HG03103 (cell line): ENCODE measurements around the gene ATP6V1C2.

Experiments used
- ATAC-seq: cut with Tn5 transposase; IDR thresholded peaks from one replicate; pipeline ENCODE4 v1.9.1; 2021; ENCODE audit warnings: low read depth; ENCODE audit not compliant: unreplicated experiment

ATP6V1C2 gene

GRCh38 chr2:10830641-10831399 lies 109.4 kb downstream of the ATP6V1C2 start:
- no peak for ATAC-seq

- no peak for ATAC-seq
Measured at GRCh38 chr2:10831400-10831985, 110.1 kb downstream of the ATP6V1C2 start.

- ATAC-seq = peak; percentile 76
Measured at GRCh38 chr2:10832203-10832936, 110.9 kb downstream of the ATP6V1C2 start.

GRCh38 chr2:10833021-10833420 lies 111.6 kb downstream of the ATP6V1C2 start:
- ATAC-seq = no peak

- ATAC-seq = no peak
Measured at GRCh38 chr2:10834068-10834655, 112.7 kb downstream of the ATP6V1C2 start.
